GM21447 (cell line): ENCODE data around the gene DENND4A.
"Not testable (repeated sequence)": the region's sequence is repeated elsewhere in the genome, so short reads cannot be mapped to it uniquely, and the experiment has no call there.

ENCODE experiments used
- ATAC-seq: cut with Tn5 transposase; IDR thresholded peaks from one replicate; pipeline ENCODE4 v1.9.1; 2021; ENCODE audit not compliant: unreplicated experiment

Gene DENND4A

GRCh38 chr15:65789759-65790425 lies 2.2 kb downstream of the DENND4A start:
- ATAC-seq, result no peak

- no peak for ATAC-seq
Observed at GRCh38 chr15:65789105-65789504, 3.0 kb downstream of the DENND4A start.

- ATAC-seq, result no peak
Observed at GRCh38 chr15:65787260-65787659, 4.8 kb downstream of the DENND4A start.

GRCh38 chr15:65785151-65785550 lies 6.9 kb downstream of the DENND4A start:
- ATAC-seq, result no peak

- ATAC-seq, result no peak
Observed at GRCh38 chr15:65783872-65784271, 8.2 kb downstream of the DENND4A start.

GRCh38 chr15:65782096-65782495 lies 10.0 kb downstream of the DENND4A start:
- no peak for ATAC-seq

GRCh38 chr15:65778701-65779100 lies 13.4 kb downstream of the DENND4A start:
- not testable (repeated sequence) for ATAC-seq

- ATAC-seq, result no peak
Observed at GRCh38 chr15:65778269-65778668, 13.8 kb downstream of the DENND4A start.

- no peak for ATAC-seq
Observed at GRCh38 chr15:65777843-65778242, 14.2 kb downstream of the DENND4A start.

GRCh38 chr15:65777053-65777452 lies 15.0 kb downstream of the DENND4A start:
- no peak for ATAC-seq

GRCh38 chr15:65773386-65774111 lies 18.5 kb downstream of the DENND4A start:
- peak; percentile 52 for ATAC-seq

- ATAC-seq, result no peak
Observed at GRCh38 chr15:65772930-65773329, 19.2 kb downstream of the DENND4A start.

- no peak for ATAC-seq
Observed at GRCh38 chr15:65771870-65772269, 20.2 kb downstream of the DENND4A start.

- ATAC-seq, result no peak
Observed at GRCh38 chr15:65769482-65769881, 22.6 kb downstream of the DENND4A start.

- ATAC-seq, result no peak
Observed at GRCh38 chr15:65767895-65768294, 24.2 kb downstream of the DENND4A start.

- ATAC-seq, result no peak
Observed at GRCh38 chr15:65767264-65767595, 24.9 kb downstream of the DENND4A start.

- ATAC-seq, result no peak
Observed at GRCh38 chr15:65766422-65767263, 25.4 kb downstream of the DENND4A start.

GRCh38 chr15:65765106-65765505 lies 27.0 kb downstream of the DENND4A start:
- no peak for ATAC-seq

GRCh38 chr15:65762914-65763787 lies 28.9 kb downstream of the DENND4A start:
- ATAC-seq, result no peak

GRCh38 chr15:65762399-65762798 lies 29.7 kb downstream of the DENND4A start:
- no peak for ATAC-seq
